Activated CD8-positive, alpha-beta memory T cell treated with anti-CD3 and anti-CD28 coated beads for 1 hour (primary cell): ENCODE measurements around the gene FBN3.
A peak's percentile ranks its signal among the peaks of the same experiment; 100 is the strongest.
"Not testable (repeated sequence)": the region's sequence is repeated elsewhere in the genome, so short reads cannot be mapped to it uniquely, and the experiment has no call there.

Source experiments
- DNase-seq, 2 donors: peaks; one replicate each; pipeline ENCODE4 v3.0.0-alpha.2; 2020; ENCODE audit warnings: low read depth in 1 of 2; ENCODE audit errors: extremely low read depth in 1 of 2

The FBN3 gene

DNA sequence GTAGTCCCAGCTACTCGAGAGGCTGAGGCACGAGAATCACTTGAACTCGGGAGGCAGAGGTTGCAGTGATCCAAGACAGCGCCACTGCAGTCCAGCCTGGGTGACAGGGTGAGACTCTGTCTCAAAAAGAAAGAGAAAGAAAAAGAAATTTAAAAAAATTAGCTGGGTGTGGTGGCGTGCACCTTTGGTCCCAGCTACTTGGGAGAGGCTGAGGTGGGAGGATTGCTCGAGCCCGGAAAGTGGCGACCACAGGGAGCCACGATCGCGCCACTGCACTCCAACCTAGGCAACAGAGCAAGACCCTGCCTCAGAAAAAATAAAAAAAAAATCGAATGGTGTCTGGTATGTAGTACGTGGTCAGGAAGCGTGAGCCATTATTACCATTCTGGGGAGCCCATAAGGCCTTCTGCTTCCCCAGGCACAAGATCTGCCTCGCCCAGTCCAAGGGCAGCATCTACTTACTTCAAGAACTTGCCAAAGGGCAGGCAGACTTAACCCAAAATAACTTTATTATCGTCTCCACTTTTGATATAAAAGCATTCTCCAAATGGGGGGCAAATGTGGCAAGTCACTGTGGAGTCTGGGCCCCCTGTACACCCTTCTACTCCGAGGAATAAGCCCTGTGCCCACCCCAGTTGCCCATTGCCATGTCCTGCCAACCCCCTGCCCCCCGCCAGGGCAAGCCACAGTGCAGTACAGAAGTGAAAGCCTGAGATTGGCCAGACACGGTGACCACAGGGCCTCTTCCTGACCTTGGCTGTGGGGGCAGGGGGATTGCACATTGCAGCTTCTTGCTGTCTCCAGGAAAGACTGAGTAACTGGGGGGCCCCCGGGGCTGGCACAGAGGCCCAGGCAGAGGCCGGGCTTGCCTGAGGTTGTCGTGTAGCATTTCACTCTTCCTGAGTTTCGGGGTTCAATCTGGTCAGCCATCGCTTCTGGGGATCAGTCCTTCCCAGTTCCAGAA is 84.2 kb downstream of the FBN3 start:
- DNase-seq, result no peak

DNA sequence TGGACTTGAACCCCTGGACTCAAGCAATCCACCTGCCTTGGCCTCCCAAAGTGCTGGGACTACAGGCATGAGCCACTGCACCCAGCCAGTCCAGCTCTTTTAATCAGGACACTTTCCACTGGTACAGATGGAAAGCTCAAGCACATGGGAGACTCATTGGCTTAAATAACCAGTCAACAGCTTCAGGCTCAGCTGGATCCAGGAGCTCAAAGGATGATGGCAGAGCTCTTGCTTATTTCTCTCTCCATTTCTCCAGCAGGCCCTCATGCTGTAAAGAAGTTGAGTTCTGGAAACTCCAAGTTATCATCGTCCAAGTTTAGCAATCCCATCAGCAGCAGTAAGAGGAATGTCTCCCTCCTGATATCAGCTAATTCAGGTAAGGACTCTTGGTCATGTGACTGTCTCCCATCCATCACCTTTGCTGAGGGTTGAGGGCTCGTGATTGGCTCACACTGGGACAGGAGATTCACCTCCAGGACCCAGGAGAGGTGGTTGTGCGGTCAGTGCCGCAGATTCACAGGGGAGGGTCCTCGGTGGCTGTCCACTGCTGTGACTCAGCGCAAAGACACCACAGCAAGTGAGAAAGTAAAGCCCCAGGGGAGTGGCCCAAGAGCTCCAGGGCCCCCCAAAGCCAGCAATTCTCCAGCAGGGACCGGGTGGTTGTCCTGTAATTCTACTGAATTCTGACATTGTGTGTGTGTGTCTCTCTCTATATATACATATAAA is 91.7 kb downstream of the FBN3 start:
- no peak for DNase-seq

DNA sequence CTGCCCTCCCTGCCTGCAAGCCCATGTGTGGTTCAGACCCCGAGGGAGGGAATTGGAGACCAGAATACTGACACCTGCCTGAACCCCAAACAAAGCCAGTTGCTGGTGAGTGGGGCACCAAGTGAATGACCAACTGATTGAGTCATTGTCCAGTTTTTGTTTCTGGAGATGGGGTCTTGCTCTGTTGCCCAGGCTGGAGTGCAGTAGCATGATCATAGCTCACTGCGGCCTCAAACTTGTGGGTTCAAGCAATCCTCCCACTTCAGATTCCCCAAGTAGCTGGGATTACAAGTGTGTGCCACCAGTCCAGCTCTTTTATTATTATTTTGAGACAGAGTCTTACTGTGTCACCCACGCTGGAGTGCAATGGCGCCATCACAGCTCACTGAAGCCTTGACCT is 92.9 kb downstream of the FBN3 start:
- no peak for DNase-seq

DNA sequence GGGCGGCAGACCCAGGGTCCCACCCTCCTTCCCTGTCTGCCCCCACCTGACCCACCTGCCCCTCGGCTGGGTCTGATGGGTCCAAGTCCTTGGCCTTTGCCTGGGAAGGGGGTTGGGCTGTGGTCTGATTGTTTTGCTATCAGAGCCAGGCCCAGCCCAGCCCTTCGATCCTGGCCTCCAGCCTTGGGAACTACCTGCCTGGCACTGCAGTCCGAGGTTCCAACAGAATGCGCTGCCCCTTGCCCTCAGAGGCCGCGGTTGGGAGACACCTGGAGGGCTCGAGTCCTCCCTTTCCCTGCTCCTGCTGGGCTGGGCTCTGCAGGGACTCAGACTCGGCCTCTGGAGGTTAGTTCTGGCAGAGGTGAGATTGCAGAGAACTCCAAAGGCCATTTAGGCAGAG is 95.2 kb downstream of the FBN3 start:
- no peak for DNase-seq

DNA sequence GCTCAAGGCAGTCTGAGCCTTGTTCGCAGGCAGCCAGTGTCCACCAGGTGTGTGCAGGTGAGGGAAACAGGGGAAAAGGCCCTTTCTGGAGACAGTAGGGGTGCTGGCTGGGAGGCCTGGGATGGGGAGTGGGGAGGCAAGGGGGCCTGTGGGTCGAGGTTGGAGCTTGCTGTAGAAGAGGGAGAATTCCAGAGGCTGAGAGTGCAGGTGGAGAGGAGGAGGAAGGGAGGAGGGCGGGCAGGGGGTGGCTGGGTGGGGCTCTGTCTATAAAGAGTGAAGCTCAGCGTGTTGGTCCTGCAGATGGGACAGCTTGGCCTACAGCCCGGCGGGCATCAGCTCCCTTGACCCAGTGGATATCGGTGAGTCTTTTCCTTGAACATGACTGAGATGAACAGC is 96.9 kb downstream of the FBN3 start, which contains the start of gene CCL25:
TSS of gene CCL25 (plus strand) at position 297 of the 396 bp plus-strand sequence. CDS start 290 bp downstream, outside the sequence.
- no peak for DNase-seq

DNA sequence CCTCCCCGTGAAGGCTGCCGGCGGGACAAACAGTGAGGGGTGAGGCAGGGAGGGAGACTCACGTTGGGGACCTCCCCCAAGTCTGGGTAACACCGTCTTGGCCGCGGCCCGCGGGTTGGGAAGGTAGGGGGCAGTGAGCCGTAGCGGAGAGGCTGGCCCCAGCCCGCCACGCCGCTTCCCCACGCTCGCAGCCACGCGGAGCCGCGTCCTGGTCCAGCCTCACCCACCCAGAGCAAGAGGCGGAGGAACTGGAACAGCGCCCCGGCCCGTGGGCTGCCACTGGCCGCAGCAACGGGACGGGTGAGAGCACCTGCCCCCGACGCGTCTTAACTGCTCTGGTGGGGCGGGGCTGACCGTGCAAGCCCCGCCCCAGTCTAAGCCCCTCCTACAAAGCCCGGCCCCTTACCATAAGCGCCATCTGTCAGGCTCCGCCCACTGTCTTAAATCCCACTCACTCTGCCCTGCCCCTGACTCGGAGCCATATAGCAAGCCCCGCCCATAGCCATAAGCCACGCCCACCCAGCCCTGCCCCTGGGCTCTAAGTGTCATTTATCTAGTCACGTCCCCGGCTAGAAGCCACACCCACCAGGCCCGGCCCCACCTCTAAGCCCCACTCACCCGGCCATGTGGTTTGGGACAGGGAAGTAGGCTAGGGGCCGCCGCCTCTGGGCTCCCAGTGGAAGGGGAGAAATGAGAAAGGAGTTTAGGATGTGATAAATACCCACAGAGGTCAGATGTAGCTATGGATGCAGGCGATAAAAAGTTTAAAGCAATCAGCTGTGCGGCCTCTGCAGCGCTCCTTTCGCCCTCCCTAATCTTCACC is 98.9 kb downstream of the FBN3 start:
- peak; percentile 65 to 69 for DNase-seq

DNA sequence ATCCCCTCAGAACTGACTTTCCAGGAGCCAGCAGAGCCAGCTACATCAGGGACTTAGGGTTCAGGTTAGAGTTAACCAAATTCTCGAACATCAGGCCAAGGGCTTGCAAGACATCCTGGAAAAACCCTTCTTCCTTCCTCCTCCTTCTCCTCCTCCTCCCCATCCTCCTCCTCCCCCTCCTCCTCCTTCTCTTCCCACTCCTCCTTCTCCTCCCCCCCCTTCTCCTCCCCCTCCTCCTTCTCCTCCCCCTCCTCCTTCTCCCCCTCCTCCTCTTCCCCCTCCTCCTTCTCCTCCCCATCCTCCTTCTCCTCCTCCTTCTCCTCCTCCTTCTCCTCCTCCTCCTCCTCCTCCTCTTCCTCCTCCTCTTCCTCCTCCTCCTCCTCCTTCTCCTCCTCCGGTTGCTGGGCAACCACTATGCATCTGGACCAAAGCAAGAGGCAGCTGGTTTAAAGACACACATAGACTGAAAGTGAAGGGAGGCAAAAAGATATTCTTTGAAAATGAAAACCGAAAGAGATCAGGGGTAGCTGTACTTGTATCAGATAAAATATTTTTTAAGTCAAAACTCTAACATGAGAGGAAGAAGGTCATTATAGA is 102.7 kb downstream of the FBN3 start:
- no peak for DNase-seq

DNA sequence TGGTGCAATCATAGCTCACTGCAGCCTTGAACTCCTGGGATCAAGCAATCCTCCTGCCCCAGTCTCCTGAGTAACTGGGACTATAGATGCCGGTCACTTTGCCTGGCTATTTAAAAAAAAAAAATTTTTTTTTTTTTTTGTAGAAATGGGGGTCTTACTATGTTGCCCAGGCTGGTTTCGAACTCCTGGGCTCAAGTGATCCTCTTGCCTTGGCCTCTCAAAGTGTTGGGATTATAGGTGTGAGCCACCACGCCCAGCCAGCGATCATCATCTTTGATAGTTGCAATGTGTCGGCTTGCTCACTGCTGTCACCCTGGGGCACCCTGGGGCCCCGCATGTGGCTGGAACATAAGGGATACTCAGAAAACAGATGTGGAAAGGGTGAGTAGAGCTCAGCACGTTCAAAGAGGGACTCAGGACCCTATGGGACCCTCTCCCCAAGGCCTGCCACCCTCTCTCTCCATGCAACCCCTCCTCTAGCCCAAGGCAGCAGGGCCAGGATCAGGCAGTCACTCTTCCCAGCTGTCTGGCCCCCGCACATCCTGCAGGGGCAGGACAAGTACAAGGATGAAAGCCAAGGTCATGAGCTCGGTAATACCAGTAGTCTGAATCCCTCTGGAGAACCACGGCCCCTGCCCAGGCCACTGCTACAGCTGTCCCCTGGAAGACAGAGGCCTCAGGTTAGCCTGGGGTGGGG is 103.4 kb downstream of the FBN3 start:
- DNase-seq, result no peak

DNA sequence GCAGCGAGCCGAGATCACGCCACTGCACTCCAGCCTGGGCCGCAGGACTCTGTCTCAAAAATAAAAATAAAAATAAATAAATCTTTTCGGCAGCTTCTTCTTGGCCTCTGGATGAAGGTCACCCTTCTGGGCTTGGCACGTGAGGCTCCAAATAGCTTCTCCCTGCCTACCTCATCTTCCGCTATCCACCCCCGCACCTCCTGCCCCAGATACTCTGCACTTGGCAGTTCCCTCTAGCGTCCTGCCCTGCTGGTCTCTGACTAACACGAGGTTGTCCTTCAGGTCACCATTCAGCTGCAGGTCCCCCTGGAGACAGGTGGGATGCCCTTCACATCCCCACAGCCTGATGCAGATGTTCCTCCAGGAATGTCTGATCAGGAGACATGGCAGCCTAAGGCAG is 105.4 kb downstream of the FBN3 start:
- no peak for DNase-seq

DNA sequence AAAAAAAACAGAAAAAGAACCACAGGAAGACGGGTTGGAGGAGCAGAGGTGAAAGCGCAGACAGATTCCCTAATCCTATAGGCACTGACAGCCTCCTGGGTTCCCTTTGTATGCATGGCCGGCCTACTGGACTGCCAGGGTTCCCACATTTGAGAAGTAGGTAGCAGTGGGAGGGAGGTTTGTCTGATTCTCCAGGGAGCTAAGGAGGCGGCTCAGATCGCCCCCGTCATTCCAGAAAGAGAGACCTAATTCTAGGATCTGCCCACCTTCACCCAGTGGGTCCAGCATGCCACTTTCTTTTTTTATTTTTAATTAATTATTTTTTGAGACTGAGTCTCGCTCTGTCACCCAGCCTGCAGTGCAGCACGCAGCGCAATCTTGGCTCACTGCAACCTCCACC is 106.5 kb downstream of the FBN3 start:
- no peak for DNase-seq

DNA sequence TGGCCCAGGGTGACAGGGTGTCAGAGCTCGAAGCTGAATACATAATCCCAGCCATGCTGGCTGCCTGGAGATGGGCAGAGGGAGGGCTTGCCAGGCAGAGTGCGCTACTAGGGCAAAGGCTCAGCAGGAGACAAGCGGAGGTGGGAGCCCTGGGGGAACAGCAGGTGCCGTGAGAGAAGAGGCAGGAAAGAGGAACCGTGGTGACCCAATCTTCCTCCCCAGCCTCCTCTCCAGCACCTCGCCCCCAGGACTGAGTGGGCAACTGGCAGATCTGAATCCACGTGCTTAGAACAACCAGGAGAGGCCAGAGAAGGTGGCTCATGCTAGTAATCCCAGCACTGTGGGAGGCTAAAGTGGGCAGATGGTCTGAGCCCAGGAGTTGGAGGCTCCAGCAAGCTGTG is 107.9 kb downstream of the FBN3 start:
- DNase-seq, result no peak

DNA sequence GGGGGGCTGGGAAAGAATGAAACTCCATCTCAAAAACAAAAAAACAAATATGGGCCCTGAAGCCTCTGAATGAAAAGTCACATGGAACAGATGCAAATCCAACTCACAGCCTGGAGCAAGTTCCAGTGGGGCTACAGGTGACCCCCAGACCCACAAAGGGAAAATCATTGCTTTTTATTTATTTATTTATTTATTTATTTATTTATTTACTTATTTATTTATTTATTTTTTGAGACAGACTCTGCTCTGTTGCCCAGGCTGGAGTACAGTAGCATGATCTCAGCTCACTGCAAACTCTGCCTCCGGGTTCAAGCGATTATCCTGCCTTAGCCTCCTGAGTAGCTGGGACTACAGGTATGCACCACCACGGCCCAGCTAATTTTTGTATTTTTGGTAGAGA is 110.2 kb downstream of the FBN3 start:
- no peak for DNase-seq

DNA sequence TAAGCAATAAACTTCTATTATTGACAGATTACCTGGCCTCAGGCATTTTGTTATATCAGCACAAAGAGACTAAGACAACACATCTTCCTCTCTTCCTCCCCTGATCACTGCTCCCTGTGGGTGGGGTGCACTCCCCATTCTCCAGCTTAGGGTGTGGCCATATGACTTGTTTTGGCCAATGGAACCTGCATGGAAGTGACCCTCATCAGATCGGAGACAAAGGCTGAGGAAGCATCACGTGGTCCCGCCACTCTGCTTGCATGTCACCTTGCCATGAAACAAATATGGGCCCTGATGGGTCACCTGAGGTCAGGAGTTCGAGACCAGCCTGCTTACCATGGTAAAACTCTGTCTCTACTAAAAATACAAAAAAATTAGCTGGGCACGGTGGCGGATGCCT is 110.6 kb downstream of the FBN3 start:
- DNase-seq, result no peak

DNA sequence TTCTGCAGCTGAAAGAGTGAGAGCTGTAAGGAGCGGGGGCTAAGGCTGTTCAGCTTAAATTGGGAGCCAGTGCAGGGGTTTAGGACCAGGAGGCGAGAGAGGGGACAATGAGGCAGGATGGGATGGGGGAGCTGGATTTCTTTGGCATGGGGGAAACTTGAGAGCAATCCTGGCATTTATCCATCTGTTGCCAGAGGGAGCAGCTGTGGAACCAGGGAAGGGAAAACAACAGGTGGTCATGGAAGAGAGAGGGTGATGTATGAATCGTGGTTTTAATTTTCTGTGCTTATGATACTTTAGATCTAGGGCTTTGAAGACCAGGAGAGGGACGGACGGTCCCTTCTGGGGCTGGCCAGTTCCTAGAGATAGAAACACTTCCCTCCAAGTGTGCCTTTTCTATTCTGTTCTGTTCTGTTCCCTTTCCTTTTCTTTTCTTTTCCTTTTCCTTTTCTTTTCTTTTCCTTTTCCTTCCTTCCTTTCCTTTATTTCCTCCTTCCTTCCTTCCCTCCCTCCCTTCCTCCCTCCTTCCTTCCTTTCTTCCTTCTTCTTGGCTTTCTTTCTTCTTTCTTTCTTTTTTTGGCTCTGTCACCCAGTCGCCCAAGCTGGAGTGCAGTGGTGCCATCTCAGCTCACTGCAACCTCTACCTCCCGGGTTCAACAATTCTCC is 112.8 kb downstream of the FBN3 start:
- DNase-seq, result no peak

DNA sequence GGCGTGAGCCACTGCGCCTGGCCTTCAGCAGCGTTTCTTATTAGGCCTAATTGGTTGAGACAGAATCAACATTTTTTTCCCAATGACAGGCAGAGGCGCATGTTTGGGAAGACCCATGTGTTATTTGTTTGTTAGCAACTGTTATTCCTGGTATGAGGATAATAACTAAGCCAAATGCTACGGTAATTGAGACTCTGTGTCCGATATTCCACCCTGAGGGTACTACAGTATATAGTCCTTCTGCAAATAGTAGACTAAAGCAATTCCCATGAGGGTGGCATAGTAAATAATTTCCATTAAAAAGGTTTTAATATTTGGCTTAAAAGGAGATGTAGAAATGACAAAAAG is 115.2 kb downstream of the FBN3 start:
- no peak for DNase-seq

DNA sequence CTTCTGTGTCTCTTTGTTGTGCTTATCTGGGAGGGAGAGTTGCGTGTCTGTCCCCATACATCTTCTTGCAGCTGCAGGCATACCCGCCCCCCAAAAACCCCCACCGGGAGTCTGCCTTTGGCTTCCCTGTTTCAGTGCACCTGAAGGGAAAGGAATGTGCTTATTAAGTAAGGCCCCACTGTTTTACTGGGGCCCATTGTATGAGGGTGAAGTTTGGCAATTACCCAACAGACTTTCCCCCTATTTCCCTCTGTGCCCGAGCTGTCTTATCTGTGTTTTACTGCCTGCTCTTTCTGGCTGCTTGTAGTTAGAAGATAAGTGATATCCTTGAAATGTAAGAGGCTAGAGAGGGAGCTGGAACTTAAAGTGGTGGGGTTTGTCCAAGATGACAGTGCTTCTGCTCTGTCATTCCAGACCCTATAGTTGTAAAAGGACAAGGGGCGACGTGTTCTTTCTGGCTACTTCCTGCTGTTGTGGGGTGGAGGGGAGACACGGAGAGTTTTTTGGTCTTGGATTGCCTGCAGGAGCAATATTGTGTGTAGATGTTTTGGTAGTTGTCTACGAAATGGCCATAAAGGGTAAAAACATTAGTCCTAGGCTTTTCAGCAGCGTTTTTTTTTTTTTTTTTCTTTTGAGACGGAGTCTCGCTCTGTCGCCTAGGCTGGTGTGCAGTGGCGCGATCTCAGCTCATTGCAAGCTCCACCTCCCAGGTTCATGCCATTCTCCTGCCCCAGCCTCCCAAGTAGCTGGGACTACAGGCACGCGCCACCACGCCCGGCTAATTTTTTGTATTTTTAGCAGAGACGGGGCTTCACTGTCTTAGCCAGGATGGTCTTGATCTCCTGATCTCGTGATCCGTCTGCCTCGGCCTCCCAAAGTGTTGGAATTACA is 115.9 kb downstream of the FBN3 start:
- not testable (repeated sequence) for DNase-seq

DNA sequence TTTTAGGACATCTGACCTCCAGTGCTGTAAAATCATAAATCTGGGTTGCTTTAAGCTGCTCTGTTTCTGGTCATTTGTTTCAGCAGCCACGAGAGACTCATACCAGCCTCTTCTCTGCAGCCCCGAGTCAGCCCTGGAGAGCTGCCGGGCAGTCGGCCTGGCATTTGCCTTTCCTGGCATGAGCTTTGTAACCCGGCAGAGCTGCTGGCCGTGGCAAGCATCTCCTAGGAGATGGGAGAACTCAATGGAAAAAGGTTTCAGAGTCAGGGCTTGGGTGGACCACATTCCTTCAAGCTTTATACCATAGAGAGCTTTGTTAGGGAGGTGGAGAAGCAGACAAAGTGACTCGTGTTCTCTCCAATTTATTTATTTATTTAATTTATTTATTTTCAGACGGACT is 118.4 kb downstream of the FBN3 start:
- no peak for DNase-seq

DNA sequence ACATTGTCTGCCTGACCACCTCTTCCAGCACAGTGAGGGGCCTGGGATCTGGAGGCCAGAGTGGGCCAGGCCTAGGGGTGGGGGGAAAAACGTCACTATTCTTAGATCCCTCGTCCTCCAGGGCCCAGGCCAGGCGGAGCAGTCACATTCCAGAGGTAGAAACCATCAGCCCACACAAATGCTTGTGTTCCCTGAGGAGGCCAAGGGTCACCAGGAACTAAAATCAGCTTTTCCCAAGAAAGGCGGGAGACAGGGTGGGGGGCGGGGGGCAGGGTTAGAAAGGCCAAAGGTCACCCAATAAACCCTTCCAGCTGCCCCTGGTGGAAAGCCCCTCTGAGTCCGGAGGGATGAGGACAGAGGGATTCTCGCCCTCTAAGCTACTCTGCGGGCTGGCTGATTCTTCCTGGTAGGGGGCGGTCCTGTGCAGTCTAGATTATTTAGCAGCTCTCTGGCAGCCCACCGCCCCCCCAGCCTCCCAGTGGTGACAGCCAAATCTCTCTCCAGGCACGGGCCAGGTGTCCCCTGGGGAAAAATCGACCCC is 120.4 kb downstream of the FBN3 start:
- DNase-seq, result no peak
